ENCODE results near the gene TGFBR1. TPM values are rescaled to one million over a fixed set of nuclear protein-coding genes. Genes with fewer than 3 reads are reported as not detected.

The TGFBR1 gene
- total RNA-seq, 2 experiments from 2014 or later: 12.9 to 14.6 TPM

DNA sequence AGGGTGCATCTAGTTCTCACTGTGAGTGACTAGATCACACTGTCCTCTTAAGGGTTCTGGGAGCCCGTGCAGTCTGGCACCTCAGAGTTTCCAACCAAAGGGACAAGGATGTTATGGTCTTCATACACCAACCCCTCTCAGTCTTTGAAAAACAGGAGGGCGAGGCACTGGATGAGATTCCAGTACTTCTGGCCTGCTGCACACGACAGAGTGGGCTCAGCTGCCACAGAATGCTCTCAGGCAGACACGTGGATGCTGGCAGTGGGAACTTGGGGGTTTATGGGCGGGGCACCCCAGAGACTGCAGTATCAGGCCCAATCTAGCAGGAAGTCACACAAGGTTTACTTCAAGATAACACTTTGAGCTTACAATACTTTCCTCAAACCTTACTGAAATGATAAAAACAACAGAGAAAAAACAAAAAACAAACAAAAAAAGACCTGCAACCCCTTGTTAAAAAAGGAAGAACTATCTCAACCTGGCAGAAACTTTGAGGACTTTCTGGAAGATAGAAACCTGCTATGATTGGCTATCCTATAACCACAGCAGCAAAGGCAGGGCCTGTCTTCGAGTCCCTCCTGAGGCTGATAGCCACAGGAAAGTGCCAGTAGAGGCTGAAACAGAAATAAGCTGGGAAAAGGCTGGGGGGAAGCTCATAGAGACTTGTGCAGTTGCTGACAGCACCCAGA is 28.3 kb upstream of the TGFBR1 start:
- Mint-ChIP-seq H3K27ac (peak overlapping the region; percentile 68), H3K4me3 (peak overlapping the region; percentile 42), H3K9me3 (no peaks in the 10 kb centered on the region), H3K27me3 (no peaks in the 10 kb centered on the region), H3K36me3 (ENCODE audit: low read depth) (no peaks in the 10 kb centered on the region), H3K4me1 (ENCODE audit: low read depth) (peaks cover 61% of the 10 kb centered on the region)
- peaks cover 37% of the 10 kb centered on the region for H3K4me1 ChIP-seq (ENCODE audit: insufficient read depth, low read length)
- H3K4me3 ChIP-seq (ENCODE audit: low read length): no peak overlapping the region
- intact Hi-C loops (cut with DNase I, micrococcal nuclease): loop anchor here in 1 of 2 experiments (2.0 kb wide), 2 partner anchors 18 to 28 kb away; partner anchors contain the start of gene TGFBR1
- H3K27me3 ChIP-seq (ENCODE audit: control insufficient read depth in 1 of 2, insufficient read depth in 2 of 2, low read length in 2 of 2): no peaks in the 10 kb centered on the region
- POLR2A ChIA-PET: interaction anchor here (1.0 to 3.0 kb wide), 8 partner anchors 9 to 63 kb away, joined by 3 to 38 read pairs (median 6); partner anchors contain the start of gene TGFBR1
- TF ChIP-seq, protein P1, sequence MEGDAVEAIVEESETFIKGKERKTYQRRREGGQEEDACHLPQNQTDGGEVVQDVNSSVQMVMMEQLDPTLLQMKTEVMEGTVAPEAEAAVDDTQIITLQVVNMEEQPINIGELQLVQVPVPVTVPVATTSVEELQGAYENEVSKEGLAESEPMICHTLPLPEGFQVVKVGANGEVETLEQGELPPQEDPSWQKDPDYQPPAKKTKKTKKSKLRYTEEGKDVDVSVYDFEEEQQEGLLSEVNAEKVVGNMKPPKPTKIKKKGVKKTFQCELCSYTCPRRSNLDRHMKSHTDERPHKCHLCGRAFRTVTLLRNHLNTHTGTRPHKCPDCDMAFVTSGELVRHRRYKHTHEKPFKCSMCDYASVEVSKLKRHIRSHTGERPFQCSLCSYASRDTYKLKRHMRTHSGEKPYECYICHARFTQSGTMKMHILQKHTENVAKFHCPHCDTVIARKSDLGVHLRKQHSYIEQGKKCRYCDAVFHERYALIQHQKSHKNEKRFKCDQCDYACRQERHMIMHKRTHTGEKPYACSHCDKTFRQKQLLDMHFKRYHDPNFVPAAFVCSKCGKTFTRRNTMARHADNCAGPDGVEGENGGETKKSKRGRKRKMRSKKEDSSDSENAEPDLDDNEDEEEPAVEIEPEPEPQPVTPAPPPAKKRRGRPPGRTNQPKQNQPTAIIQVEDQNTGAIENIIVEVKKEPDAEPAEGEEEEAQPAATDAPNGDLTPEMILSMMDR (IDR thresholded peaks at IDR 0.05): no peak
- DNase-seq (peak in 11 of 14 experiments; percentile 17 to 83 (median 44)), ATAC-seq (ENCODE audit: poor library complexity) (peak; percentile 93)
- CTCF ChIA-PET: interaction anchor here (0.6 kb wide), 1 partner anchor 1133 kb away, joined by 3 read pairs; no protein-coding TSS in a partner anchor
- H3K9me3 ChIP-seq (ENCODE audit: control insufficient read depth in 1 of 2, insufficient read depth in 1 of 2, low read length in 2 of 2): no peaks in the 10 kb centered on the region
- peak overlapping the region in 1 of 2 donors; percentile 64 for H3K27ac ChIP-seq (ENCODE audit: low read depth in 1 of 2, low read length in 2 of 2)
- H3K36me3 ChIP-seq (ENCODE audit: insufficient read depth, low read length): no peaks in the 10 kb centered on the region

DNA sequence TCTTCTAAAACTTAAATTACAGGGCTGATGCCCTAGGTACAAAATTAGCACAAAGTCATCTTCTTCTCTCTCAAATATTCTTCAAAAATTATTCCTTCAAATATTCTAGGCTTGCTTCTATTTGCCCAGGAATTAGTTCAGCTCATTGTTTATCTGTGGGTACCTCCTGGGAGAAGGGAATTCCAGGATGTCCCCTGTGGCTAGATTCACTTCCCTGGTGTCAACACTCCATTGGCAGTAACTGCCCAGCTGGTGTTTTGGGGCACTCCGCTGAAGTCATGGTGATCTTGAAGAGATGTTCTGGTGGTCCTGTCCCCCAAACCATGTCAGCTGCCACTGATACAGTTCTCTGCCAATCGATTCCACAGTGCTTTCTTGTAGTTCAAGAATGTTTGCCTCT is 26.2 kb upstream of the TGFBR1 start:
- POLR2A ChIA-PET: no interaction called here
- Histone ChIP-seq H3K4me3 (ENCODE audit: low read length) (no peak overlapping the region), H3K27me3 (ENCODE audit: control insufficient read depth in 1 of 2, insufficient read depth in 2 of 2, low read length in 2 of 2) (no peaks in the 10 kb centered on the region), H3K4me1 (ENCODE audit: insufficient read depth, low read length) (peaks cover 36% of the 10 kb centered on the region), H3K27ac (ENCODE audit: low read depth in 1 of 2, low read length in 2 of 2) (no peak overlapping the region), H3K36me3 (ENCODE audit: insufficient read depth, low read length) (no peaks in the 10 kb centered on the region), H3K9me3 (ENCODE audit: control insufficient read depth in 1 of 2, insufficient read depth in 1 of 2, low read length in 2 of 2) (no peaks in the 10 kb centered on the region)
- TF ChIP-seq, protein P1 (IDR thresholded peaks at IDR 0.05): no peak
- DNase-seq: no peak
- Mint-ChIP-seq H3K9me3 (no peaks in the 10 kb centered on the region), H3K4me1 (ENCODE audit: low read depth) (peaks cover 57% of the 10 kb centered on the region), H3K27ac (no peak overlapping the region), H3K4me3 (no peak overlapping the region), H3K36me3 (ENCODE audit: low read depth) (no peaks in the 10 kb centered on the region), H3K27me3 (no peaks in the 10 kb centered on the region)
- CTCF ChIA-PET: no interaction called here
- intact Hi-C loops (cut with DNase I, micrococcal nuclease): no loop called here
- ATAC-seq (ENCODE audit: poor library complexity): no peak

DNA sequence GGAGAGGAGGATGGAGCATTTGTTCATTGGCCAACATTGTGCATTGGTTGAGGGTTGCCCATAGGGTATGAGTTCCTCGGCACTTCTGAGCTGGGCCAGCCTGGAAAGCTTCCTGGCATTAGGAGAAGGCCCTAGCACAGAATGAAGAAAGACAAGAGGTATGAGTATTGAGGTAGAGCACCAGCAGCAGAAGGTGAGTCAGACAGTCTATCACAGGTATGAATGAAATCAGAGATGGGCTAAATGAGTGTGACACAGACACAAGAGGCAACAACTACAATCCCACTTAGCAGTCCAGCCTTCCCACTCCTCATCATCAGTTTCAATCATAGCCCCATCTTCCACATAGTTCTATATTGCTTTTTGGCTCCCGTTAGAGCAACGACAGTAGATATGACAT is 25.4 kb upstream of the TGFBR1 start:
- Mint-ChIP-seq H3K27me3 (no peaks in the 10 kb centered on the region), H3K4me3 (no peak overlapping the region), H3K9me3 (no peaks in the 10 kb centered on the region), H3K27ac (no peak overlapping the region), H3K36me3 (ENCODE audit: low read depth) (no peaks in the 10 kb centered on the region), H3K4me1 (ENCODE audit: low read depth) (peaks cover 57% of the 10 kb centered on the region)
- no peaks in the 10 kb centered on the region for H3K36me3 ChIP-seq (ENCODE audit: insufficient read depth, low read length)
- H3K4me1 ChIP-seq (ENCODE audit: insufficient read depth, low read length): peaks cover 36% of the 10 kb centered on the region
- no peaks in the 10 kb centered on the region for H3K9me3 ChIP-seq (ENCODE audit: control insufficient read depth in 1 of 2, insufficient read depth in 1 of 2, low read length in 2 of 2)
- POLR2A ChIA-PET: no interaction called here
- TF ChIP-seq, protein P1 (IDR thresholded peaks at IDR 0.05): no peak
- ATAC-seq (ENCODE audit: poor library complexity) (no peak), DNase-seq (no peak)
- H3K27me3 ChIP-seq (ENCODE audit: control insufficient read depth in 1 of 2, insufficient read depth in 2 of 2, low read length in 2 of 2): no peaks in the 10 kb centered on the region
- CTCF ChIA-PET: no interaction called here
- no peak overlapping the region for H3K27ac ChIP-seq (ENCODE audit: low read depth in 1 of 2, low read length in 2 of 2)
- H3K4me3 ChIP-seq (ENCODE audit: low read length): no peak overlapping the region
- intact Hi-C loops (cut with DNase I, micrococcal nuclease): no loop called here
